Endometrium (tissue), 2 donors: ENCODE data around the gene FMN2.

ENCODE experiments used
- FAIRE-seq: peaks from 2 replicates; lab custom pipeline; 2012; peaks lifted over from hg19 to GRCh38; lab: Jason Lieb, UNC
- donor health status: control.
- donor health status: control.

Gene FMN2

DNA sequence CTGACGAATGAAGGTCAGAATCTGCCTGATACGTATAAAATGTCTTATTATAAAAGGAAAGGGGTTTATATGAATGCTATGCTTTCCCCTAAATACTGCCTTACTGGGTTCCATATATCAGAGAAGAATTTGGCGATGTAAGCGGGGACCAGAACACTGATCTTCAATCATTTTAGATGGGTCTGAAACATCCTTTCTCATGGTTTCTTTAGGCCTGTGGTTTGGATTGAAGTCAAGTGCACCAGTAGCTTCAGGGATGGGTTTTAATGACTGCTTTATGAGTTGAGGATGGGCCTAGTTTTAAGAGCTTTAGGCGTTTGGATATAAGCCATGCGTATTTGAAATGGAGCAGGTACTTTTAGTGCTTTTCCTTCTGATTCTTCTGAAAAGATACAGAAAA lies 6.9 kb downstream of the FMN2 start:
- no peak for FAIRE-seq

DNA sequence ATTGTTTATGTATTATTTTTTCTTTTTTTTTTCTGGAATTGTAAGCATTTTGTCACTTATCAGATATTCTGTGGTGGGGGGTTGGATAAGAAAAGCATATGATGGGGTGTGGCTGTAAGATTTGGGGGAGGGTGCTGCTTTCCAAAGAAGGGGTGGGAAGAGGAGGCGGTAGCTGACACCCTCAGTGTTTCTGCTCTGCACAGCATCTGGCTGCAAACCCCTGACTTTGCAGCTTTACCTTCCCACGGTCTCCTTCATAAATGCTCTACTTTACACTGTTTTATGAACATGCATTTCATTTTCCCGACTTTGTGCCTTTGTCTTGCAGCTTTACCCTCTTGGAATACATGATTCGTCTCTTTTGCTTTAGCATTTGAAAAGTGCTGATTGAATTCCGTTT lies 7.6 kb downstream of the FMN2 start:
- FAIRE-seq, result no peak

DNA sequence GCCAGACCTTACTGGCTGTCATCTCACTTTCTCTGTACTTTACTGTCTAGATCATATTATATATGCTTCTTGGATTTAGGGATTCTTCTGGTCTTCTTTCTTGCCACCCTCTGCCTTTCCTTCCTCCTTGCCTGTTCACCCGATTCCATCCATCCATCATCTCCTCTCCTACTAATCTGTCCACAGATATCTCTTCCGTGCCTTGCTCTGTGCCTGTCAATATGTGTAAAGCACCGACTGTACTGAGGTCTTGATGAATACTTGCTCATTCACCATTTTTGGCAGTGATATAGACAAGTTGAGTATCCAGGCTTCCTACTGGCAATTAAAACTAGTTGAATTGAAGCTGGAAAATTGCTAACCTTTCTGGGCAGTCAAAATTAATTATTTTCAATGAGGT lies 8.1 kb downstream of the FMN2 start:
- FAIRE-seq, result no peak

DNA sequence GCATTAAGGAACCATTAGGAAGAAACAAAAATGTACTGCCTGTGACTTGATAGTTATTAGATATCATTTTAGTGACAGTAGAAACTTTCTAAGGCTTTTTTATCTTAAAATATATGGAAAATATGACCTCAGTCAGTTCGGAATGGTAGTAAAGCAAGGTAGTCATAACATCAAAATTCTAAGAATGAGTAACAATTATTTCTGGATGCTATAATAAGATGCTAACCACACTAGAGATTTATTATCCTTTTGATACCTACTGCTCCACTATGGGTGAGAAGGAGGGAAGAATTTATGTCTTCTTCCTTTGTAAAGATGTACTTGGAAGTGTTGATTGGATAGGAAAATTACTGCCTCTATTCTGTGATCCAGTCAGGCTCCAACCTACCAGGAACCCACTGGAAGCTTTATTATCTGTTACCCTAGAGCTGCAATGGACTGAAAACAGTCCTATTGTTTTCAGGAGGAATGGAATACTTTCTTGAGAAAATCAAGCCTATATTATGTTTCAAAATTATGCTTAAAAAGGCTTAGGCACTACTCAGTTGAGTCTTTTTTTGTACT lies 8.8 kb downstream of the FMN2 start:
- FAIRE-seq, result no peak

DNA sequence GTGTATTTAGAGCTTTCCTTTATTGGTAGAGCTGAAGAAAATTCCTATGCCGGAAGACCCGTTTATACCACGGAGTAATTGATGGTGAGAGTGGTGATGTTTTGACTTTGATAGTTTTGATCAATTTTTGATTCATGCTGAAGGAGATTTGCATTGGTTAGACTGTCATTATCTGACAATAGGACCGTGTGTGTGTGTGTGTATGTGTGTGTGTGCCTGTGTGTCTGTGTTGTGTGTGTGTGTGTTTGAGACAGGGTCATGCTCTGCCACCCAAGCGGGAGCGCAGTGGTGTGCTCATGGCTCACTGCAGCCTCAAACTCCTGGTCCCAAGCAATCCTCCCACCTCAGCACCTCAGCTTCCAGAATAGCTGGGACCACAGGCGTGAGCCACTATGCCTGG lies 9.6 kb downstream of the FMN2 start:
- no peak for FAIRE-seq

DNA sequence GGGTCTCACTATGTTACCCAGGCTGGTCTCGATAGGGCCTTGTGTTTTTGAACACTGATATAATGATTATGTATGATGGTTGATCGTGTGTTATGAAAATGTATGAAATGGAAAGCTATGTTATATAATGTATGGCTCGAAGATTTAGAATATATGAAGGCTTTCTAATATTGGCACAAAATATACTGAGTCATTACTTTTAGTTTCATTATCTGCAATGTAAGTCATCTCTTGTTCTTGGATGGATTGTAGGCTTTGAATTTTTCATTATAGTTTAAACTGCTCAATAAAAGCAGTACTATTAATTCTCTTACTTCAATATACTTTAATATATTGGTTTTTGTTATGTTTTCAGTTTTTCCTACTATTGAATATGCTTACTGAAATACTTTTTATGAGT lies 10.1 kb downstream of the FMN2 start:
- FAIRE-seq, result no peak

DNA sequence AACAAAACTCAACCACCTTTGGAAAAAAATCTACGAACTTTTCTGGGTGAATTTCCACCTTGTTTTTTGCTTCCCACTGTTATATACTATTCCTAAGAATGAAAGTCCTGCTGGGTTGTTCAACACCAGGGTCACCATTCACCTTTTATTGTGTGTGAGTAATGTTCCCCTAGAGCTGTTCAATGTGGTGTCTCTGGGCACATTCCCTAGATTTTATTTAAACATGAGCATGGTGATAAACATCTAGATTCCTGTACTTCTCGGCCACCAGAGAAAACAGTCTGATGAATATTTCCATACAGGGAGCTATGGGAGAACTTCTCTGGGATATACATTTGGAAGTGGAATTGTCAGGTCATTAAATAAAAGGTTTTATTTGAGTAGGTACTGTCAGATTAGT lies 13.0 kb downstream of the FMN2 start:
- FAIRE-seq, result no peak

DNA sequence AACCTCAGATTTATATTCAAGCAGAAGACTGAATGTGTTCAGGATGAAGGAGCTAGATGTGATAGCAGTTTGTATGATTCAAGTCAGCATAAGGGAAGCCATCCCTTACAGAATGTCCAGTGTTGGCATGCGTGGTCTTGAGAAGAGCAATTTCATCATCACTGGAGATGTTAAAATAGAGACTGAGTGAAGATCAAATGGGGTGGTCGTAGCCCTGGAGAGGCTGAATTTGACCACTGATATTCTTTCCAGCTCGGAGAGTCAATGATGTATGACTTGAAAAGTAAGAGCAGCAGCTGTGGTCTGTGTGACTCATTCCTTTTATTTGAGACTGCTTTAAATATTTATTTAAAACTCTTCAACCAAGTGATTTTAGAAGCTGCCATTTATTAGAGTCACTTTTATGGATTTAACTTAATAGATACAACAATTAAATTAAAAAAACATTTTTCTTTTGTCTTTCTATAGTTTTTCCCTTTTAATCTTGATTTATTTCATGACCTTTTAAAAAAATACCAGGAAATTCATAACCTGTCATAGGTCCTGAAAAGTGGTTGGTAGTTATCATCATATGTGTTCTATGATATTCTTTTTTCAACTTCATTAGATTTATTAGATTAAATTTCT lies 15.5 kb downstream of the FMN2 start:
- FAIRE-seq, result no peak

DNA sequence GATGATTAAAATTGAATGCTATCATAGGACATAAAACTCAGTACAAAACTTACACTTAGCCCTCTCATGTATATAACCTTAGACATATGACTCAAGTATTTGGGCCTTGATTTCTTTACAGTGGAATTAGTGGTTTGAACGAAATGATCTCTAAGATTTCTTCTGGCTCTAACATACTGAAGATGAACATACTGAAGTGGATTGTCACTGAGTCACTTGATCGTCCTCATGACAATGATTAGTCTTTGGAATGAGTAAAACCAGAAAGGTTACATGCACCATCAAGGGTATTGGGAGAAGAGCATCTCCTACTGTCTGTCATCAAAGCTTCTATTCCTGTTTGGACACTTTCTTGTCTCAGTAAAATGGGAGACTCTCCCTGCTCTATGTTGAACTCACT lies 17.4 kb downstream of the FMN2 start:
- FAIRE-seq, result no peak

DNA sequence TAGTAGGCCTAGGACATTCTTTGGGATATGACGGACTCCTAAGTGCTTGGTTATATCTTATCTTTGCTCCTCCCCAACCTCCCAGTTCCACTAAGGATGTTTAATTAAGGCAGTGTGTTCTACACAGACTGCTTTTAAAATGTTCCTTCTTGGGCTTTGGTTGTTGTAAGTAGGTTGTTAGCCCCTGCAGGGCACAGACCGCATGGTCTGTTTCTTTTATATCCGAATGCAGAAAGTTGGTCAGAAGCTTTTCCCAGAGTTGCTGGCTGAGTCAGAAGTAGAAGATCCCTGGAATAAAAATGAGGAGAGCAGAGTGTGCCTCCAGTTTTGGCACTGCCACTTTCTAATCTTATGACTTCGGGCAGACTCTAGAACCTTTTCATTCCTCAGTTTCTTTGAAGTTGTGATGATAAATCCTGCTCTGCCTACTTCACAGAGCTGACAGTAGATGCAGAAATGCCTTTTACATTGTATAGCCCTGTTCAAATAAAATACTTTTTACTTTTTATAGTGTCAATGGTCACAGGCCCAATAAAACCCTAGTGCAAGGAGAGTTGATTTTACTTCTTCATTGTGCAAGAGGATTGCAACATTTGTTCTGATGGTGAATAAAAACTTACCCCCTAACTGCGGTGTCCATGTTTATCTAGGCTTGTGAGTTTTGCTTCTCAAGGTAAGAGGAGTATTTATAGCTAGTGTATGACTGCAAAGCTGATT lies 18.4 kb downstream of the FMN2 start:
- FAIRE-seq, result no peak

DNA sequence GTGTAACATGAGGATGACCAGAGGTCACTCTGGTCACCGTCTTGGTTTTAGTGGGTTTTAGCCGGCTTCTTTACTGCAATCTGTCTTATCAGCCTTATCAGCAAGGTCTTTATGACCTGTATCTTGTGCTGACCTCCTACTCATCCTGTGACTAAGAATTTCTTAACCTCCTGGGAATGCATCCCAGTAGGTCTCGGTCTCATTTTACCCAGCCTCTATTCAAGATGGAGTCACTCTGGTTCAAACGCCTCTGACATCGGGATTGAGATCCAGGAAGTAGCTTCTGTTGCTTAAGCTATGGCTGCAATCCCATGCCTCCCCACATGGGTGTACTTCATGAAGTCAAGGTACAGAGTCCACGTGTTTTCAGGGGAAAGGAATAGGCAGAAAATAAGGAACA lies 19.9 kb downstream of the FMN2 start:
- no peak for FAIRE-seq

DNA sequence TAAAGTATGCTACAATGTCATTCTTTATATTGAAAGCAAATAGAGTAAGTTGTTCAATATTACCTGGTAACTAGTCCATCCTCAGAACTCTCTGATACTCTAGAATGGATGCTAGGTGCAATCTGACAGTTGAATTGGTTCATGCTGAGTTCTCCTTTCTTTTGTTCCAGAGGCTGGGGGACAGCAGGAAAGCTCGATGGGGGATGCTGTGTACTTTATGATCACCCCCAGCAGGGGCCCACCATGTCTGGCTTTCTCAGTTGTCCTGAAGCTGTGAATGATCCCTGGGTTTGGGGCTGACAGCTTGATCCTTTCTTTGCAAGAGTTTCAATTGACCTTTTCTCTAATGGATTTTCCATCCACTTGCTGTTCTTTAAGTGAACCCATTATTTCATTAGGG lies 22.5 kb downstream of the FMN2 start:
- no peak for FAIRE-seq

DNA sequence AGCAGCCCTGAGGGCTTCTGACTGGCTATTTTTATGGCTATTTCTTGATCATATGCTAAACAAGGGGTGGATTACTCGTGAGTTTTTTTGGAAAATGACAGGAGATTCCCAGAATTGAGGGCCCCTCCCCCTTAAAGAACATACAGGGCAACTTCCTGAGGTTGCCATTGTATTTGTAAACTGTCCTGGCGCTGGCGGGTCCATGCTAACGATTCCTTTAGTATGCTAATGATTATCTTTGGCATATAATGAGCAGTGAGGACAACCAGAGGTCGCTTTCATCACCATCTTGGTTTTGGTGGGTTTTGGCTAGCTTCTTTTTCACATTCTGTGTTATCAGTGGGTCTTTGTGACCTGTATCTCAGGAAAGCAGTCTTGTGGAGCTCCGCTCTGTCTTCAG lies 24.1 kb downstream of the FMN2 start:
- FAIRE-seq, result no peak

DNA sequence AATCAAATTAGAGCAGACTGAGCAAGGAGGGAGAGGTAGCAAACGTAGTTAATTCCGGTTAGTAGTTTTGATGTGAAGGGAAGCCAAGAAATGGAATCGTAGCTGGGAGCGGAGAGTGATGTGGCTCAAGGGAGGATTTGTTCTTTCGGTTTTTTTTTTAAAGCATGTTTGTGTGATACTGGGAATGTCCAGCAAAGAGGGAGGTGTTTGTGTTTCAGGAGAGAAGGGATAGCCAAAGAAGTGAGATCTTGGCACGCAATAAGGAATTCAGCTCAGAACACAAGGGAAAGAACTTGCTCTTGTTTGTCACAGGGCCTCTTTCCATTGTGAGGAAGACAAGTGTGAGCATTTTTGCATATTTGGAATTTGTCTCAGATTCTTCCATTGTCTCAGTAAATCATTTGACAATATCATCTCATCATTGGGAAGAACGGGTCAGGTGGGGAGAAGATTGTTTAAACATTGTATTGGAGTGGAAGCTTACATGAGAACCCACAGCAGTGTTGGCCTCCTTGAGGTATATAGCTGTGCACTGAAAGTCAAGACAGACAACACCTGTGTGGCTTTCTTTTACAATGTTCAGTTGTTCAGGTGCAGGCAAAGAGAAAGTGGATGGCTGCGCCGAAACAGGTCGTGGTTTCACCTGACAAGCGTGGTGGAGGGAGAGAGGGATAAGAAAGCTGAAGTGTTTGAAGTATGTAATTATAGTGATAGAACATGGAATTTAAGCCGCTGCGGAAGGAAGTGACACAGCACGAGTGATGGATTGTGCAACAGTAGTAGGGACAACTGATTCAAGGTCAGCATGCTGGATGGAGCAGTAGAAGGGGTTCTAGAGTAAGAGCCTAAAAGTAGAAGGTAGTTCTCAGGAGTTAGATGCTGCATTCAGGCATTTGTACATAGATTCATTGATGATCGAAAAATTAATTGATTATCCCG lies 25.4 kb downstream of the FMN2 start:
- FAIRE-seq, result no peak

DNA sequence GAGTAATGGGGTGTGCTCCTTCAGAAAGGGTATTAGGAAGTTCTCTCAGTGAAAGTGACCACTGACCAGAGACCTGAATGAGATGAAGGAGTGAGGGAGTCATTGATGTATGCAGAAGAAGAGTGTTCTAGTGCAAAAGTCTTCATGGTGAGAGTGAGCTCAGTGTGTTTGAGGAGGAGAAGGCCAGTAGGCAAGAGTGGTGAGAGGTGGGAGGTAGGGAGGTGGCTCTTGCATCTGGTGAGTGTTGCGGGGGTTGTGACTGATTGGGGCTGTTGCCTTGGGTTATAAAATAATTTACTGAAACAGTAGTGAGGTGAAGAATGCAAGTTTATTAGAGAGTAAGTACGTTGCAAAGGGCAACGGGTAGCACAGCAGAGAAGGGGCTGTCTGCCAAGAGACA lies 26.2 kb downstream of the FMN2 start:
- FAIRE-seq, result no peak

DNA sequence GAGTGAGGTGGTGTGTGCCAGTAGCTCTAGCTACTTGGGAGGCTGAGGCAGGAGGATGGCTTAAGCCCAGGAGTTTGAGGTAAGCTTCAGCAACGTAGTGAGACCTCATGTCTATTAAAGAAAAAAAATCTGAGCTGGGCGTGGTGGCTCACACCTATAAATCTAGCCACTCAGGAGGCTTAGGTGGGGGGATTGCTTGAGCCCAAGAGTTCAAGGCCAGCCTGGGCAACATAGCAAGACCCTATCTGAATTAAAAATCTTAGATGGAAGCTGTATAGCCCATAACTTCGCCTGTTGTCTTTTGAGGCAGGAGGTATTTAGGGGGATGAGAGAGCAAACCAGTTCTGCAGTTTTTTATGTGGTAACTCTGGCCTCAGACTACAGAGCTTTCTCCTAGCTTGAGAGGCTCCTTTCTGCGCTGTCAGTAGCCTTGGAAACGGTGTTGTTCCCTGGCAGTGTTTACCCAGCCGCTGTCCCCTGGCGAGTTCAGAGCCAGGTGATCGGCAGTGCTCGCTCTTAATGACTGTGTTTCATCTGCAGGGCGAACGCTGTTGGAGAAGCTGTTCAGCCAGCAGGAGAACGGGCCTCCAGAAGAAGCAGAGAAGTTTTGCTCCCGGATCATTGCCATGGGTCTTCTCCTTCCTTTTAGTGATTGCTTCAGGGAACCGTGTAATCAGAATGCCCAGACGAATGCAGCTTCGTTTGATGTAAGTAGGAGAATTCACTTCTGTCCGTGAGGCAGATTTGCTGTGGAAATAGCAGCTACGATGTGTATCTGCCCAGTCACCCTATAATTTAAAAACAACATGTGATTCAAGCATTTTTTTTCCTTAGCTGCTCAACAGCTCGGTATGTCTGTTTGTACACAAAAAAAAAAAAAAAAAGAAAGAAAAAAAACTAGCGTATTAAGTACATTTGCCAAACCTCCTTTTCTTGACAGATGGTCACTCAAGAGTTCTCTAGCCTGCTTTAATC lies 31.2 kb downstream of the FMN2 start:
- no peak for FAIRE-seq

DNA sequence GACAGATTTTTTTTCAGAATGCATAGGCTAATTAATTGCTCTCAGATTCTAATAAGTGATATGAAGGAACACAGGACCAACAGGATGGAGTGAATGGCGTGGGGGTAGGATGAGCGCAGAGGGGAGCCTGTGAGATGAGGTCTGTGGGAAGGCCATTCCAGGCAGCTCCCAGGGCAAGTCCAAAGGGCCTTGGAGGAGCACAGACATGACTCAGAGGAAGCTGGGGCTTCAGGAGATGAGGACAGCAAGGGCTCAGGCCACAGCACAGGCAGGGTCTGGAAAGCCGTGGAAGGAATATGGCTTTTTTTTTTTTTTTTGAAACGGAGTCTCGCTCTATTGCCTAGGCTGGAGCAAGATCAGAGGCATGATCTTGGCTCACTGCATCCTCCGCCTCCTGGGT lies 35.1 kb downstream of the FMN2 start:
- FAIRE-seq, result no peak

DNA sequence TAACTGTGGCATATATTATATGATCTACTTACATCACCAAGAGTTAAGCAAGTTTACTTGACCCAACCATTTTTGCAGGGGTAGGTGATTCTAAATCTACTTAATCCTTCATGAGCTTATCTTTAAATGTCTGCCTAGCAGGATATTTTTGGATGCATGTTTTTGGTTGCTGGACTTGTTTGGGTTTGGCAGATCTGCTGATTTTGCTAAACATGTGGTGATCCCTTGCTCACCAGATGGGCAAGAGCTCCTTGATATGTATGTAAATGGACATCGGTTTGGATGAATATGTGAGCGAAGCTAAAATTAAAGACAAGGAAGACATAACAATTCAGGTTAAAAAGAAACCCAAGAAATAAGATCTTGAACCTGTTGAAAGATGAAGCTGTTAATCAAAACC lies 36.7 kb downstream of the FMN2 start:
- no peak for FAIRE-seq

DNA sequence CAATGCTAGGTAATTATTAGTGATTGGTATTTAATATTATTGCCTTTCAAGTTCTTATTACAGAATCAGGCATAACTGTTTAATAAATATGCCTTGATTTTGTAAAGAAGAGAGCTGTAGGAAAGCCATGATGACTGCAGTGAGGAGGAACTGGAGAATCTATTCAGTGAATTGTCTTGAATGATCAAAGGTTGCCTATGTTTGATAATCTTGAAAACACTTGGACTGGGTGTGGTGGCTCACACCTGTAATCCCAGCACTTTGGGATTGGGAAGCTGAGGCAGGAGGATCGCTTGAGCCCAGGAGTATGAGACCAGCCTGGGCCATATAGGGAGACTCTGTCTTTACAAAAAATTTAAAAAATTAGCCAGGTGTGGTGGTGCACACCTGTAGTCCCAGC lies 42.4 kb downstream of the FMN2 start:
- no peak for FAIRE-seq

DNA sequence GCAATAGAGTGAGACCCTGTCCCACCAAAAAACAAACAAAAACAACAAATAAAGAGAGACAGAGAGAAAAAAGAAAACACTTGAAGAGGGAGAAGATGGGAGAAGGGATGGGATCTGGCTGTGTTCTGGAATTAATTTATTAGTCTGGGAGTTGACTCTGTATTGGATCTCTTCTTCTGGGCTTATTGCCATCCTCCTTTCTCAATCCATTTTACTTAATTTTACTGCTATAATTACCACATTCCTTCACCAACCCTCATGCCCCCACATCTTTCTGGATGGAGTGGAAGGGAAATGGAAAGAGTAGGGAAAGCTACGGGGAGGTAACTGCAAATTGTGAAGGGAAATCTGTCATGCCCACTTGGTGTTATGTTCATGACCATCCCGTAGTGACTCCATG lies 42.9 kb downstream of the FMN2 start:
- FAIRE-seq, result no peak

DNA sequence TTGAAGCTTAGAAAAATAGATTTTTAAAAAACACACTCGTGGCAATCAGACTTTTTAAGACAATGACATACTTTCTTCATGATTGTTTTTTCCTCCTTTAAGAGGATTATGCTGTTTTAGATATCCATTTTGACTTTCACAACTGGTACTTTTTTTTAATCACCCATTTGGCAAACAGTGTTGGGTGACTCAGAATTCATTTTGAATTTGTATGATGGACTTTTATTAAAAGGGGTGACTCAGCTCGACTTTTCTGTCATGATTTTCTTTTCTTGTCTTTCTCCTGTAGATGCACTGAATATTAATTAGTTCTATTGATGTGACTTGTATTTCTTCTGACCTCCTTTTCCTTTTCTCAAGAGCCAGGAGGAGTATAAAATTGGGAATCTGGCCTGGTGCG lies 44.7 kb downstream of the FMN2 start:
- no peak for FAIRE-seq

DNA sequence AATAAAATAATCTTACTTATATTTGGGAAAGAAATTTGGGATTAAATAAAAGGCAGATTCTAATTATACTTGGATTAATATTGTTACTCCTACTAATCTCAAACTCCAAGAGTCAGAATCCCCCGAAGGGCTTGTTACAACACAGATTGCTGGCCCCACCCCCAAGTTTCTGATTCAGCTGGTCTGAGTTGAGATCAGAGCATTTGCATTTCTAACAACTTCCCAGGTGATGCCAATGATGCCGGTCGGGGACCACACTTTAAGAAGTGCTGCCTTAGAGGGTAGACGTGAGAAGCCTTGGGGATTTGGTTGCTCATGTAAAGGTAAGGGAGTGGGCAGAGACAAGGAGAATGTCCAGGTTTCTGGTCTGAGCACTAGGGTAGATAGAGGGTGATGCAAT lies 47.2 kb downstream of the FMN2 start:
- FAIRE-seq, result no peak
